Ishikawa (cell line): Measurements from ENCODE around the gene TBK1.

Source experiments
- CEBPB ChIP-seq: IDR thresholded peaks from 2 replicates; pipeline ENCODE4 v1.6.1; 2012
- CREB1 ChIP-seq: IDR thresholded peaks from 2 replicates; pipeline ENCODE4 v1.6.1; 2012; ENCODE audit warnings: low read depth
- EGR1 ChIP-seq: IDR thresholded peaks from 2 replicates; pipeline ENCODE4 v1.6.1; 2012
- EP300 ChIP-seq: IDR thresholded peaks from 2 replicates; pipeline ENCODE4 v1.6.1; 2012; ENCODE audit warnings: borderline replicate concordance
- FOXM1 ChIP-seq: IDR thresholded peaks from 2 replicates; pipeline ENCODE4 v1.6.1; 2012; ENCODE audit warnings: low read depth, borderline replicate concordance
- NFIC ChIP-seq: IDR thresholded peaks from 2 replicates; pipeline ENCODE4 v1.6.1; 2012
- RAD21 ChIP-seq: IDR thresholded peaks from 2 replicates; pipeline ENCODE4 v1.6.1; 2012; ENCODE audit warnings: low read depth
- REST ChIP-seq: IDR thresholded peaks from 2 replicates; pipeline ENCODE4 v1.6.1; 2012; ENCODE audit warnings: low read depth, mild to moderate bottlenecking
- TAF1 ChIP-seq: IDR thresholded peaks from 2 replicates; pipeline ENCODE4 v1.6.1; 2012; ENCODE audit warnings: low read depth, mild to moderate bottlenecking
- TCF12 ChIP-seq: IDR thresholded peaks from 2 replicates; pipeline ENCODE4 v1.6.1; 2012; ENCODE audit warnings: low read depth
- TEAD4 ChIP-seq: IDR thresholded peaks from 2 replicates; pipeline ENCODE4 v1.6.1; 2012
- USF1 ChIP-seq: IDR thresholded peaks from 2 replicates; pipeline ENCODE4 v1.6.1; 2012
- YY1 ChIP-seq: IDR thresholded peaks from 2 replicates; pipeline ENCODE4 v1.6.1; 2012; ENCODE audit warnings: low read depth
- ZBTB7A ChIP-seq: IDR thresholded peaks from 2 replicates; pipeline ENCODE4 v1.6.1; 2012; ENCODE audit warnings: low read depth
- TF ChIP-seq, protein P1 (sequence below): IDR thresholded peaks from 2 replicates; pipeline ENCODE4 v1.6.1; 2012

TBK1 gene

GRCh38 chr12:64418209-64418608 lies 33.7 kb upstream of the TBK1 start:
- TF ChIP-seq EGR1 (no peak), FOXM1 (no peak), TEAD4 (no peak)

DNA sequence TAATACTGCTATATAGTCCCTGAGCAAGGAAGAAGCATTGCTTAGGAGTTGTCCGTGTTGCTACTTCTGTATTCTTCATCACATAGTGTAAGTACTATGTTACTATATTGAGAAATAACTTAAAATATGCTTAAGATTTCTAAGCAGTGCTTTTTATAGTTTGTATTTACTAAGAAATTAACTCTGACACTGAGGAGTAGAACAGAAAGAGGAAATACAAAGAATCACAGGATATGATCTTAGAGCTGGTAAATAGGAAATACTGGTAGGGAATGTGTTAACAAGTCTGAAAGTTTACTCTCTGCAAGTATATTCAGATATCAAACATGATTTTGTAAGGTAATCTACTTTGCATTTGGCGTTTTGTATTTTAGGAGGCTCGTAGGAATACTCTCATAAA lies 32.2 kb upstream of the TBK1 start:
- TF ChIP-seq TCF12 (no peak), EP300 (no peak), REST (no peak), FOXM1 (no peak), CREB1 (no peak), ZBTB7A (no peak), NFIC (no peak), USF1 (no peak), CEBPB (no peak), EGR1 (no peak), YY1 (no peak), TEAD4 (no peak), RAD21 (no peak), TAF1 (no peak)
- TF ChIP-seq, protein P1, sequence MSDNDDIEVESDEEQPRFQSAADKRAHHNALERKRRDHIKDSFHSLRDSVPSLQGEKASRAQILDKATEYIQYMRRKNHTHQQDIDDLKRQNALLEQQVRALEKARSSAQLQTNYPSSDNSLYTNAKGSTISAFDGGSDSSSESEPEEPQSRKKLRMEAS = no peak

GRCh38 chr12:64427988-64428387 lies 23.9 kb upstream of the TBK1 start:
- TF ChIP-seq, protein P1 = peak; percentile 47; the same call in 1 of the 2 replicates
- TF ChIP-seq EGR1 (no peak), USF1 (peak; percentile 50), YY1 (no peak)

GRCh38 chr12:64428956-64429355 lies 23.0 kb upstream of the TBK1 start:
- TF ChIP-seq NFIC = no peak
- no peak for TF ChIP-seq TCF12
- TF ChIP-seq, protein P1 = no peak
- no peak for TF ChIP-seq EP300
- TF ChIP-seq REST = no peak
- no peak for TF ChIP-seq YY1
- no peak for TF ChIP-seq CREB1
- TF ChIP-seq EGR1 = no peak
- no peak for TF ChIP-seq ZBTB7A

- no peak for TF ChIP-seq EGR1
- no peak for TF ChIP-seq FOXM1
- no peak for TF ChIP-seq USF1
- TF ChIP-seq, protein P1 = no peak
- no peak for TF ChIP-seq NFIC
- TF ChIP-seq RAD21 = no peak
- no peak for TF ChIP-seq TEAD4
Measured at GRCh38 chr12:64430886-64431285, 21.0 kb upstream of the TBK1 start.

DNA sequence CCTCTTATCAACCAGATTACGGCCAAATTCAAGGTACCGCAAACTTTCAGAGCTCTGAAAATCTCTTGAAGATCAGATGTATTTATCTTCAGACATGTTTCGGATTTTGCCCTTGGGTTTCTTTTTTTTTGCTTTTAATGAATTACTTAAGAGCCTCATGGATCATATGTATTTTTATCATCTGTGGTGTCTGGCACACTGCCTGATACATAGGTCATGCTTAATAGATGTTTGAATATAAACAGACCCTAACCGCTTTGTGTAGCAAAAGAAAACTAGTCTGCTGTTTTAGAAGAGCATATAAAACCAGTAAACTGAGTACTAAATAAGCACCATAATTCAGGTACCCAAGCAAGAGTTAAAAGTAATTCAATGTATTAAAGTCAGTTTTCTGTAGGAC lies 20.1 kb upstream of the TBK1 start:
- TF ChIP-seq CREB1 (no peak), USF1 (no peak), REST (no peak), CEBPB (no peak), YY1 (no peak), EP300 (no peak), FOXM1 (no peak), RAD21 (no peak), TAF1 (no peak), NFIC (no peak), EGR1 (no peak), TCF12 (no peak), TEAD4 (no peak), ZBTB7A (no peak)
- TF ChIP-seq, protein P1 = no peak
